Caco-2 (cell line): ENCODE data around the gene ADAM11. TPM values are rescaled to one million over a fixed set of nuclear protein-coding genes. Genes with fewer than 3 reads are reported as not detected.
A peak's percentile ranks its signal among the peaks of the same experiment; 100 is the strongest.

Source experiments
- BruUV-seq: library from RNA; stranded (reverse); fragments of 400-500 nt; replicated peaks from 2 replicates; lab custom pipeline; 2021; lab: Mats Ljungman, UMichigan
- CTCF ChIA-PET: fragments of 300-600 bp; sonication (Branson Sonifier 250); formaldehyde crosslinking; loops from one replicate; lab custom pipeline; 2022; ENCODE audit warnings: antibody characterized with exemption; lab: Charles Lee
- POLR2A ChIA-PET: fragments of 300-600 bp; sonication (Branson Sonifier 250); formaldehyde crosslinking; loops from one replicate; lab custom pipeline; 2022; ENCODE audit warnings: antibody characterized with exemption; lab: Charles Lee
- DNase-seq, 2 experiments: peaks; one replicate each; pipeline versions ENCODE4 v3.0.0 to v3.0.0-alpha.2; 2020 to 2022
- H3K27me3 ChIP-seq: replicated peaks from 2 replicates; pipeline ENCODE4 v1.6.0; 2011; ENCODE audit warnings: low read length; ENCODE audit not compliant: control insufficient read depth, insufficient read depth
- H3K36me3 ChIP-seq: 2 replicates; pipeline ENCODE4 v1.5.1; 2011; ENCODE audit warnings: low read length; ENCODE audit not compliant: control insufficient read depth, insufficient read depth
- H3K4me1 ChIP-seq: fragments of 250-450 bp; sonication (Bioruptor Pico); 2 replicates; pipeline ENCODE4 v1.5.1; 2020; ENCODE audit warnings: mild to moderate bottlenecking
- H3K4me3 ChIP-seq: 2 replicates; pipeline ENCODE4 v1.5.1; 2011; ENCODE audit warnings: low read depth, mild to moderate bottlenecking, control low read depth, low read length
- H3K9me3 ChIP-seq: fragments of 250-450 bp; sonication (Bioruptor Pico); 2 replicates; pipeline ENCODE4 v1.5.1; 2020; ENCODE audit warnings: mild to moderate bottlenecking, moderate library complexity
- H3K27ac Mint-ChIP-seq: one replicate; pipeline ENCODE4 v1.8.0; 2022; ENCODE audit warnings: mixed read lengths; ENCODE audit not compliant: unreplicated experiment
- H3K27me3 Mint-ChIP-seq: one replicate; pipeline ENCODE4 v1.8.0; 2022; ENCODE audit warnings: mixed read lengths; ENCODE audit not compliant: insufficient read depth, unreplicated experiment
- H3K36me3 Mint-ChIP-seq: one replicate; pipeline ENCODE4 v1.8.0; 2022; ENCODE audit warnings: mild to moderate bottlenecking, mixed read lengths; ENCODE audit not compliant: insufficient read depth, unreplicated experiment
- H3K4me1 Mint-ChIP-seq: one replicate; pipeline ENCODE4 v1.8.0; 2022; ENCODE audit warnings: low read depth, mixed read lengths; ENCODE audit not compliant: unreplicated experiment
- H3K4me3 Mint-ChIP-seq: one replicate; pipeline ENCODE4 v1.8.0; 2022; ENCODE audit warnings: mild to moderate bottlenecking, moderate library complexity, mixed read lengths; ENCODE audit not compliant: unreplicated experiment
- H3K9me3 Mint-ChIP-seq: one replicate; pipeline ENCODE4 v1.8.0; 2022; ENCODE audit warnings: mixed read lengths; ENCODE audit not compliant: unreplicated experiment
- intact Hi-C: fragments of 100-400 bp; cut with micrococcal nuclease; formaldehyde crosslinking; loops from one replicate; pipeline ENCODE4 v1.10.0; 2022; ENCODE audit not compliant: unreplicated experiment
- total RNA-seq: library from RNA; stranded (reverse); gene quantifications from 2 replicates; pipeline ENCODE4 v1.2.3, GENCODE V29; 2022
- TF ChIP-seq, protein P1 (sequence below), 2 experiments: fragments of 200-600 bp in 1 of 2; IDR thresholded peaks; 1 replicate in 1 of 2; 2 replicates in 1 of 2; pipeline versions ENCODE4 v1.5.1 to v1.8.0; 2011 to 2022; ENCODE audit warnings: antibody characterized with exemption in 1 of 2, control low read depth in 1 of 2, inconsistent platforms in 1 of 2, low read depth in 1 of 2, low read length in 1 of 2, mild to moderate bottlenecking in 1 of 2, moderate library complexity in 1 of 2; ENCODE audit not compliant: insufficient read depth in 1 of 2, severe bottlenecking in 1 of 2, unreplicated experiment in 1 of 2

ADAM11 gene
- total RNA-seq, 1 experiment from 2014 or later = 1.9 TPM

DNA sequence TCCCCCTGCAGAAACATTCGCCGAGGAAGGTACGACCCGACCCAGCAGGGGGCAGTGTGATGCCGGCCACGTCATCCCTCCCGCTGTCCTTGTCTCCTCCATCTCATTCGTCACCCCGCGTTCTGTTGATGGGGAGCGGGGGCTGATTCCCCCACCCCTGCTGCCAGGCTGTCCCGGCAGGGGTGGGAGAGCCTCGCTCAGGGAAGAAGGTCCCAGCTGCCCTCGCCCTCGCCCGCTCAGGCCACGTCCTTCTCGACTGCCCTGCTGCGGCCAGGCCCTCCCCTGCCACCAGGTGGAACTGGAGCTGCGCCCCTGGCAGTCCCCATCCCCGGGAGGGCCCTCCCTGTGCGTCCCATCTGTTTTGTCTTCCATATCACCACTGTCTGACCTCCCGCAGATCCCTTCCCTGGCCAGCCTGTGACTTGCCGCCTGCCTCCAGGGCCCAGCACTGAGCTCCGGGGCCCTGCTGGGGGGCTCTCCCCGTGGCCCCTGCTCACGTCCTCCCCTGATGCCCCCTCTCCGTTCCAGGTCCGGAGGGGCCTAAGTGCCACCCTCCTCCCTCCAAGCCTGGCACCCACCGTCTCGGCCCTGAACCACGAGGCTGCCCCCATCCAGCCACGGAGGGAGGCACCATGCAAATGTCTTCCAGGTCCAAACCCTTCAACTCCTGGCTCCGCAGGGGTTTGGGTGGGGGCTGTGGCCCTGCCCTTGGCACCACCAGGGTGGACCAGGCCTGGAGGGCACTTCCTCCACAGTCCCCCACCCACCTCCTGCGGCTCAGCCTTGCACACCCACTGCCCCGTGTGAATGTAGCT is 20.6 kb downstream of the ADAM11 start:
- H3K36me3 ChIP-seq = no peaks in the 10 kb centered on the region
- Mint-ChIP-seq H3K27ac (no peak overlapping the region), H3K27me3 (peaks cover 3% of the 10 kb centered on the region), H3K4me1 (no peaks in the 10 kb centered on the region), H3K9me3 (no peaks in the 10 kb centered on the region), H3K36me3 (no peaks in the 10 kb centered on the region), H3K4me3 (peak overlapping the region; percentile 82)
- no peaks in the 10 kb centered on the region for H3K27me3 ChIP-seq
- peaks cover 17% of the 10 kb centered on the region; the same call in 1 of the 2 replicates for H3K4me1 ChIP-seq
- intact Hi-C loops = loop anchor here (1.0 to 10.0 kb wide), 2 partner anchors 86 to 355 kb away; partner anchors contain the start of genes ACBD4 and PLCD3
- BruUV-seq = no TSS peak
- CTCF ChIA-PET = interaction anchor here (0.5 to 4.7 kb wide), 16 partner anchors 9 to 710 kb away, joined by 3 to 23 read pairs (median 4); partner anchors contain the start of gene HIGD1B
- no peaks in the 10 kb centered on the region for H3K9me3 ChIP-seq
- DNase-seq = peak; percentile 73 to 85
- peak overlapping the region; percentile 57 for H3K4me3 ChIP-seq
- POLR2A ChIA-PET = no interaction called here
- TF ChIP-seq, protein P1, sequence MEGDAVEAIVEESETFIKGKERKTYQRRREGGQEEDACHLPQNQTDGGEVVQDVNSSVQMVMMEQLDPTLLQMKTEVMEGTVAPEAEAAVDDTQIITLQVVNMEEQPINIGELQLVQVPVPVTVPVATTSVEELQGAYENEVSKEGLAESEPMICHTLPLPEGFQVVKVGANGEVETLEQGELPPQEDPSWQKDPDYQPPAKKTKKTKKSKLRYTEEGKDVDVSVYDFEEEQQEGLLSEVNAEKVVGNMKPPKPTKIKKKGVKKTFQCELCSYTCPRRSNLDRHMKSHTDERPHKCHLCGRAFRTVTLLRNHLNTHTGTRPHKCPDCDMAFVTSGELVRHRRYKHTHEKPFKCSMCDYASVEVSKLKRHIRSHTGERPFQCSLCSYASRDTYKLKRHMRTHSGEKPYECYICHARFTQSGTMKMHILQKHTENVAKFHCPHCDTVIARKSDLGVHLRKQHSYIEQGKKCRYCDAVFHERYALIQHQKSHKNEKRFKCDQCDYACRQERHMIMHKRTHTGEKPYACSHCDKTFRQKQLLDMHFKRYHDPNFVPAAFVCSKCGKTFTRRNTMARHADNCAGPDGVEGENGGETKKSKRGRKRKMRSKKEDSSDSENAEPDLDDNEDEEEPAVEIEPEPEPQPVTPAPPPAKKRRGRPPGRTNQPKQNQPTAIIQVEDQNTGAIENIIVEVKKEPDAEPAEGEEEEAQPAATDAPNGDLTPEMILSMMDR (IDR thresholded peaks at IDR 0.05; ENCODE audit: insufficient read depth in 1 of 2, low read depth in 1 of 2, low read length in 1 of 2, severe bottlenecking in 1 of 2, unreplicated experiment in 1 of 2) = peak; percentile 91 to 93

DNA sequence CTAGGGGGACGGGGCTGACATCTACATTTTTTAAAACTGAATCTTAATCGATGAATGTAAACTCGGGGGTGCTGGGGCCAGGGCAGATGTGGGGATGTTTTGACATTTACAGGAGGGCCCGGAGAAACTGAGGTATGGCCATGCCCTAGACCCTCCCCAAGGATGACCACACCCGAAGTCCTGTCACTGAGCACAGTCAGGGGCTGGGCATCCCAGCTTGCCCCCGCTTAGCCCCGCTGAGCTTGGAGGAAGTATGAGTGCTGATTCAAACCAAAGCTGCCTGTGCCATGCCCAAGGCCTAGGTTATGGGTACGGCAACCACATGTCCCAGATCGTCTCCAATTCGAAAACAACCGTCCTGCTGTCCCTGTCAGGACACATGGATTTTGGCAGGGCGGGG is 21.4 kb downstream of the ADAM11 start:
- Histone ChIP-seq H3K9me3 (no peaks in the 10 kb centered on the region), H3K36me3 (no peaks in the 10 kb centered on the region), H3K4me1 (peaks cover 14% of the 10 kb centered on the region; the same call in 1 of the 2 replicates), H3K4me3 (no peak overlapping the region), H3K27me3 (no peaks in the 10 kb centered on the region)
- no peak for DNase-seq
- H3K27me3 Mint-ChIP-seq = peaks cover 3% of the 10 kb centered on the region
- BruUV-seq = no TSS peak
- no peak overlapping the region for H3K27ac Mint-ChIP-seq
- no peaks in the 10 kb centered on the region for H3K36me3 Mint-ChIP-seq
- no peak overlapping the region for H3K4me3 Mint-ChIP-seq
- ChIA-PET POLR2A (no interaction called here), CTCF (interaction anchor here (1.1 to 4.7 kb wide), 7 partner anchors 51 to 319 kb away, joined by 3 to 23 read pairs (median 7); no protein-coding TSS in a partner anchor)
- TF ChIP-seq, protein P1 (IDR thresholded peaks at IDR 0.05; ENCODE audit: insufficient read depth in 1 of 2, low read depth in 1 of 2, low read length in 1 of 2, severe bottlenecking in 1 of 2, unreplicated experiment in 1 of 2) = no peak
- H3K4me1 Mint-ChIP-seq = no peaks in the 10 kb centered on the region
- intact Hi-C loops = no loop called here
- H3K9me3 Mint-ChIP-seq = no peaks in the 10 kb centered on the region

DNA sequence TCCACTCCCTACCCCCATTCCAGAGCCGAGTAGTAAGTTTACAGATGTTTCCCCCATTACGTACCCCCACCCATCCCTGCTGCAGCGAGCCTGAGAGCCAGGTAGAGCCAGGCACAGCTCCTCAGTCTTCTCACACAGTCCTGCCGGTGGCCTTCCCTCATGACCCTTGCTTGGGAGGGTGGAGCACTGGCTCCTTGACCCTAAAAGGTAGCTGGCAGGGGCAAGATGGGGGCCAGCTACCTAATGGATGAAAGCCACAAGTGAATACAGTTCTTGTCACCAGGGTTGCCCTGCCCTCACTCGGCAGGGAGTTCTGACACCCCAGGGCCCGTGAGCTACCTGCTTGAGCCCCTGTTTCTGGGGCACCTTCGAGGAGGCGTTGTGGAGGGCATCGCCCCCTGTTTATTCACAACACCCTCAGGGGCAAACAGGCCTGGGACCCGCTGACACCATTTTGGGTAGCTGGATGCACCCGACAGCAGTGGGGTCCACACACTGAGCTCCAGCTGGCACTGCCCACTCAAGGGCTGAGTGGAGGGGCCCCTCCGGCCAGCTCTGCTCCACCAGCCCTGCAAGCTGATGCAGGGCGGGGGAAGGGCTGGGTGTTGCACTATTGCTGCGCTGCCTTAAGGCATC is 22.2 kb downstream of the ADAM11 start:
- H3K9me3 Mint-ChIP-seq = no peaks in the 10 kb centered on the region
- no peaks in the 10 kb centered on the region for H3K36me3 Mint-ChIP-seq
- CTCF ChIA-PET = interaction anchor here (0.6 to 4.7 kb wide), 4 partner anchors 11 to 318 kb away, joined by 3 to 23 read pairs (median 4); no protein-coding TSS in a partner anchor

More for the DNA sequence above, 22.2 kb downstream of the ADAM11 start:
- Histone ChIP-seq H3K4me1 (peaks cover 14% of the 10 kb centered on the region; the same call in 1 of the 2 replicates), H3K36me3 (no peaks in the 10 kb centered on the region), H3K4me3 (no peak overlapping the region), H3K9me3 (no peaks in the 10 kb centered on the region), H3K27me3 (no peaks in the 10 kb centered on the region)
- DNase-seq = peak in 1 of 2 experiments; percentile 29
- Mint-ChIP-seq H3K4me3 (no peak overlapping the region), H3K27me3 (peaks cover 3% of the 10 kb centered on the region), H3K27ac (no peak overlapping the region), H3K4me1 (no peaks in the 10 kb centered on the region)
- POLR2A ChIA-PET = no interaction called here
- no TSS peak for BruUV-seq
- intact Hi-C loops = no loop called here
- TF ChIP-seq, protein P1 (IDR thresholded peaks at IDR 0.05; ENCODE audit: insufficient read depth in 1 of 2, low read depth in 1 of 2, low read length in 1 of 2, severe bottlenecking in 1 of 2, unreplicated experiment in 1 of 2) = no peak
